ENCODE results near the gene P3H3.
"Not testable (repeated sequence)": the region's sequence is repeated elsewhere in the genome, so short reads cannot be mapped to it uniquely, and the experiment has no call there.

Gene P3H3

GRCh38 chr12:6865307-6865706, 37.1 kb downstream of the P3H3 start:
- DNase-seq (ENCODE audit: low read depth in 2 of 3, low spot score in 1 of 3) = not testable (repeated sequence)

GRCh38 chr12:6866163-6866919, 38.1 kb downstream of the P3H3 start:
- no peak for DNase-seq (ENCODE audit: low read depth in 2 of 3, low spot score in 1 of 3)

GRCh38 chr12:6866920-6867412, 38.8 kb downstream of the P3H3 start:
- no peak for DNase-seq (ENCODE audit: low read depth in 2 of 3, low spot score in 1 of 3)

GRCh38 chr12:6867413-6868210, 39.4 kb downstream of the P3H3 start, which contains the start of gene TPI1:
Gene TPI1, plus strand, starts transcription at chr12:6867531. Its CDS starts 36 bp downstream, at chr12:6867567.
- peak; percentile 68 to 78 (median 74) for DNase-seq (ENCODE audit: low read depth in 2 of 3, low spot score in 1 of 3)

GRCh38 chr12:6868211-6869048, 40.2 kb downstream of the P3H3 start:
- DNase-seq (ENCODE audit: low read depth in 2 of 3, low spot score in 1 of 3) = no peak

GRCh38 chr12:6869049-6870021, 41.1 kb downstream of the P3H3 start:
- DNase-seq (ENCODE audit: low read depth in 2 of 3, low spot score in 1 of 3) = peak; percentile 74 to 88 (median 75)

- DNase-seq (ENCODE audit: low read depth in 2 of 3, low spot score in 1 of 3) = not testable (repeated sequence)
These were observed 42.1 kb downstream of the P3H3 start for GRCh38 chr12:6870304-6870703.

GRCh38 chr12:6871052-6871957, 43.1 kb downstream of the P3H3 start:
- DNase-seq (ENCODE audit: low read depth in 2 of 3, low spot score in 1 of 3) = peak in 2 of 3 donors; percentile 35 to 47

GRCh38 chr12:6872073-6873048, 44.2 kb downstream of the P3H3 start:
- peak; percentile 67 to 85 (median 78) for DNase-seq (ENCODE audit: low read depth in 2 of 3, low spot score in 1 of 3)

GRCh38 chr12:6873094-6874014, 45.1 kb downstream of the P3H3 start, which contains the start of gene SPSB2:
Gene SPSB2, minus strand, starts transcription at chr12:6873303. Its CDS starts 402 bp downstream, at chr12:6872901.
- DNase-seq (ENCODE audit: low read depth in 2 of 3, low spot score in 1 of 3) = peak; percentile 96 to 99 (median 99)

GRCh38 chr12:6874015-6874368, 45.8 kb downstream of the P3H3 start:
- not testable (repeated sequence) for DNase-seq (ENCODE audit: low read depth in 2 of 3, low spot score in 1 of 3)

GRCh38 chr12:6879824-6880223, 51.6 kb downstream of the P3H3 start:
- not testable (repeated sequence) for DNase-seq (ENCODE audit: low read depth in 2 of 3, low spot score in 1 of 3)

GRCh38 chr12:6883252-6883651, 55.0 kb downstream of the P3H3 start:
- DNase-seq (ENCODE audit: low read depth in 2 of 3, low spot score in 1 of 3) = no peak

GRCh38 chr12:6883683-6884082, 55.5 kb downstream of the P3H3 start:
- no peak for DNase-seq (ENCODE audit: low read depth in 2 of 3, low spot score in 1 of 3)

GRCh38 chr12:6884539-6884938, 56.3 kb downstream of the P3H3 start:
- no peak for DNase-seq (ENCODE audit: low read depth in 2 of 3, low spot score in 1 of 3)

- not testable (repeated sequence) for DNase-seq (ENCODE audit: low read depth in 2 of 3, low spot score in 1 of 3)
These were observed 58.2 kb downstream of the P3H3 start for GRCh38 chr12:6886206-6886999.

All from stimulated activated CD4-positive, alpha-beta T cell treated with anti-CD3 and anti-CD28 coated beads, Interleukin-12 subunit alpha, Interleukin-12 subunit beta, amount 100 ng/mL, for 48 hours (primary cell).